Progenitor cell of endocrine pancreas (in vitro differentiated cells): ENCODE measurements around the gene SULT1C2. TPM values are rescaled to one million over a fixed set of nuclear protein-coding genes. Genes with fewer than 3 reads are reported as not detected.

Source experiments
- DNase-seq: peaks from one replicate; pipeline ENCODE4 v3.0.0; 2021; ENCODE audit warnings: low spot score; ENCODE audit not compliant: unreplicated experiment
- H3K27ac Mint-ChIP-seq: 2 replicates; pipeline ENCODE4 v1.8.0; 2021; ENCODE audit warnings: mild to moderate bottlenecking, moderate library complexity, mixed read lengths
- H3K27me3 Mint-ChIP-seq: 2 replicates; pipeline ENCODE4 v1.8.0; 2021; ENCODE audit warnings: mixed read lengths
- H3K36me3 Mint-ChIP-seq: 2 replicates; pipeline ENCODE4 v1.8.0; 2022; ENCODE audit warnings: mixed read lengths; ENCODE audit not compliant: insufficient read depth
- H3K4me1 Mint-ChIP-seq: 2 replicates; pipeline ENCODE4 v1.8.0; 2021; ENCODE audit warnings: low read depth, mixed read lengths
- H3K4me3 Mint-ChIP-seq: 2 replicates; pipeline ENCODE4 v1.8.0; 2021; ENCODE audit warnings: low read depth, mild to moderate bottlenecking, moderate library complexity, mixed read lengths
- H3K9me3 Mint-ChIP-seq: 2 replicates; pipeline ENCODE4 v1.8.0; 2021; ENCODE audit warnings: low read depth, mixed read lengths
- CTCF ChIP-seq: fragments of 200-600 bp; sonication (generic); IDR thresholded peaks from one replicate; pipeline ENCODE4 v1.5.0; 2021; ENCODE audit warnings: antibody characterized with exemption, mild to moderate bottlenecking; ENCODE audit not compliant: unreplicated experiment
- total RNA-seq: library from RNA; stranded (reverse); gene quantifications from 2 replicates; pipeline ENCODE4 v1.2.1, GENCODE V29; 2021

Gene SULT1C2
- total RNA-seq, 1 donor from 2014 or later, result 15.4 TPM

- Mint-ChIP-seq H3K4me3 (no peak overlapping the region), H3K27ac (peak overlapping the region; percentile 99)
Measured at GRCh38 chr2:108316461-108317258, 28.0 kb downstream of the SULT1C2 start.

GRCh38 chr2:108320326-108320922, 31.7 kb downstream of the SULT1C2 start:
- DNase-seq, result no peak
- Mint-ChIP-seq H3K9me3 (peaks cover 14% of the 10 kb centered on the region), H3K4me3 (no peak overlapping the region), H3K4me1 (peaks cover 32% of the 10 kb centered on the region), H3K36me3 (no peaks in the 10 kb centered on the region), H3K27me3 (no peaks in the 10 kb centered on the region), H3K27ac (no peak overlapping the region)
- no peak for TF ChIP-seq CTCF

More at GRCh38 chr2:108316461-108317258, 28.0 kb downstream of the SULT1C2 start:
- no peak for DNase-seq
- H3K27me3 Mint-ChIP-seq, result no peaks in the 10 kb centered on the region
- peaks cover 16% of the 10 kb centered on the region for H3K36me3 Mint-ChIP-seq
- TF ChIP-seq CTCF, result no peak
- peaks cover 52% of the 10 kb centered on the region for H3K4me1 Mint-ChIP-seq
- H3K9me3 Mint-ChIP-seq, result peaks cover 3% of the 10 kb centered on the region

- no peak for TF ChIP-seq CTCF
- Mint-ChIP-seq H3K27ac (no peak overlapping the region), H3K4me1 (peaks cover 14% of the 10 kb centered on the region), H3K36me3 (no peaks in the 10 kb centered on the region), H3K4me3 (no peak overlapping the region), H3K9me3 (peaks cover 14% of the 10 kb centered on the region), H3K27me3 (no peaks in the 10 kb centered on the region)
- DNase-seq, result no peak
Measured at GRCh38 chr2:108323619-108324018, 34.9 kb downstream of the SULT1C2 start.

- H3K36me3 Mint-ChIP-seq, result no peaks in the 10 kb centered on the region
- H3K4me3 Mint-ChIP-seq, result no peak overlapping the region
- no peaks in the 10 kb centered on the region for H3K27me3 Mint-ChIP-seq
- H3K9me3 Mint-ChIP-seq, result peaks cover 14% of the 10 kb centered on the region
- TF ChIP-seq CTCF, result no peak
- no peak for DNase-seq
- peaks cover 8% of the 10 kb centered on the region for H3K4me1 Mint-ChIP-seq
- no peak overlapping the region for H3K27ac Mint-ChIP-seq
Measured at GRCh38 chr2:108324531-108325255, 36.0 kb downstream of the SULT1C2 start.

- Mint-ChIP-seq H3K27me3 (no peaks in the 10 kb centered on the region), H3K36me3 (no peaks in the 10 kb centered on the region), H3K4me1 (peaks cover 8% of the 10 kb centered on the region), H3K4me3 (no peak overlapping the region), H3K9me3 (peaks cover 14% of the 10 kb centered on the region), H3K27ac (no peak overlapping the region)
- DNase-seq, result no peak
- TF ChIP-seq CTCF, result no peak
Measured at GRCh38 chr2:108325756-108326155, 37.1 kb downstream of the SULT1C2 start.
